Measurements from ENCODE around the gene HYPK. TPM values are rescaled to one million over a fixed set of nuclear protein-coding genes. Genes with fewer than 3 reads are reported as not detected.

Gene HYPK
- polyA plus RNA-seq, 1 donor from 2014 or later: 5.0 TPM

Small RNA genes within 50 kb of the gene (small RNA-seq; reads per million reads assigned to genes)
- gene MIR1282: 0 reads per million in 3 experiments

Other genes starting within 250 kb of the HYPK start
- 27.3 and 29.6 TPM in 2 replicates for gene PPIP5K1, start 210.4 kb upstream of the HYPK start, polyA plus RNA-seq
- gene CKMT1B, start 206.6 kb upstream of the HYPK start, polyA plus RNA-seq: 23.2 and 29.8 TPM in 2 replicates
- gene STRC, start 181.8 kb upstream of the HYPK start, polyA plus RNA-seq: 2.4 and 2.5 TPM in 2 replicates
- gene CATSPER2, start 151.8 kb upstream of the HYPK start, polyA plus RNA-seq: 2.0 and 4.5 TPM in 2 replicates
- 8.7 and 14.0 TPM in 2 replicates for gene CKMT1A, start 106.7 kb upstream of the HYPK start, polyA plus RNA-seq
- 133 and 136 TPM in 2 replicates for gene PDIA3, start 54.2 kb upstream of the HYPK start, polyA plus RNA-seq
- 2.2 TPM in 1 of 2 replicates, not detected in the other for gene ELL3, start 23.6 kb upstream of the HYPK start, polyA plus RNA-seq
- gene SERF2, start 8.3 kb upstream of the HYPK start, polyA plus RNA-seq: 548 and 726 TPM in 2 replicates
- gene SERINC4, start 379 bp upstream of the HYPK start, polyA plus RNA-seq: 0.38 and 0.47 TPM in 2 replicates
- gene MFAP1, start 24.1 kb downstream of the HYPK start, polyA plus RNA-seq: 35.8 and 37.7 TPM in 2 replicates
- 0.43 and 1.1 TPM in 2 replicates for gene WDR76, start 26.4 kb downstream of the HYPK start, polyA plus RNA-seq

All from neural cell (in vitro differentiated cells).